Suppressor macrophage treated with lipopolysaccharide for 1 hour (primary cell): Measurements from ENCODE around the gene PNMA5.
"Not testable (repeated sequence)": the region's sequence is repeated elsewhere in the genome, so short reads cannot be mapped to it uniquely, and the experiment has no call there.

Source experiments
- DNase-seq, 3 donors: peaks; one replicate each; pipeline ENCODE4 v3.0.0-alpha.2; 2020 to 2022

Gene PNMA5

DNA sequence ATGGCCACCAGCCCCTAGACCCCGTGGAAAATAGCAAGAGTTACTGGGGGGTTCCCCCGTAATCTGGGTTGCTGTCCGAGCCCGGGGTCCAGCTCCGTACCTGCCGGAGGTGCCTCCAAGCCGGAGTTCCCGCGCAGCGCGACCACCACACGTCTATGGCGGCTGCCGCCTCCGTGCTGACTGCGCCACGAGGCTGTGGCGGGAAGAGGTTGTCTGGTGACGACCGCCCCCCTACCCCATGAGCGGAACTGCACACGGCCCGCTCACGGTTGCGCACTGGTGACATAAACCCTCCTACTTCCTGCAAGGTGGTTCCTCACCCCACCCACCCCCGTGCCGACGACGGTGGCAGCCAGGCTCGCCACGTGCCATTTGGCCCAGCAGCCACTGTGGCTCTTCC lies at the start of gene PNMA5:
Gene PNMA5 (minus strand): TSS at position 184 of the 400 bp plus-strand sequence. CDS start 2,518 bp downstream, outside the sequence.
- DNase-seq = no peak

DNA sequence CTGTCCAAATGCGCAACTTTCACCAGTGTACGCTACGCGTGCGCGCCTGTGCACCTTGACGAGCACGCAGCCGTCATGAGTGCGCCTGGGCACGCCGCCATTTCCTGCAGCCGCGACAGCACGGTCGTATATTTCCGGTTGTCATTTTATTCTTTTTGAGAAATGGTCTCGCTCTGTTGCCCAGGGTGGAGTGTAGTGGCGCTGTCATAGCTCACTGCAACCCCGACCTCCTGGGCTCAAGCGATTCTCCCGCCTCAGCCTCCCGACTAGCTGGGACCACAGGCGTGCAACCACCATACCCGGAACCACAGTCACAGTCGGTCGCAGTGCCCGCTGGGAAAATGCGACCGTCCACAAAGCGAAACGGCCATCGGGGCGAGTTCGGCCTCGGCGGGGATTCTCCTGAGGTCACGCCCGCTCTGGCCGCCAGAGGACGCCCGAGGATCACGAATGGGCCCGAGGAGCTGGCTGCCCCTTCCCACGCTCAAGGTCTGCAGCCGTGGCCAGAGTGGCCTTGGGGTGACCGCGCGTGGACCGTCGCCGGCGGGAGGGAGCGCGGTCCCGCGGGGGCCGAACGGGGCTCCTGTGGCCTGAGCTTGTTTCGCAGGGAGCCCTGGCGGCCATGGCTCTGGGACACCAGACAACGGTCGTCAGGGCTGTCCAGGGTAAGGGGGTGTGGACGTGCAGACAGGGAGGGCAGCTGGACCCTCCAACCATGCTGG lies 38.6 kb upstream of the PNMA5 start:
- DNase-seq = peak; percentile 78 to 86 (median 84)

DNA sequence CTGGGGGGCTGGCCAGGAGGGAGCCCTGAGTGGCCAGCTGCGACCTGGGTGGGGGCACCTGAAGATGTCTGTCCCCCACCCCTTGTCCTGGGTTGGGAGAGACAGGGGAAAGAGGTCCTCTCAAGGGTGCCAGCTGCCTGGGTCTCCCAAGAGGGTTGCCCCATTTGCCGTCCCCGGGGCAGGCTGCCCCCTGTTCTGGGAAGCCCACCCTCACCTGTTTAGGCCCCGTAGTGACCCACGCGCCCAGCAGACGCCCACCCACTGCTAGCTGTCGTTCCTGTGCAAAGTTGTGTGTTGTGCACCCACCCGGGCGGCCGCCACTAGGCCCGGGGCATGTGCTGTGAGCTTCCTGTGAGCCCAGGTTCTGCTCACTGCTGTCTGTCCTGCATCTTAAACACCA lies 36.9 kb upstream of the PNMA5 start:
- DNase-seq = no peak

DNA sequence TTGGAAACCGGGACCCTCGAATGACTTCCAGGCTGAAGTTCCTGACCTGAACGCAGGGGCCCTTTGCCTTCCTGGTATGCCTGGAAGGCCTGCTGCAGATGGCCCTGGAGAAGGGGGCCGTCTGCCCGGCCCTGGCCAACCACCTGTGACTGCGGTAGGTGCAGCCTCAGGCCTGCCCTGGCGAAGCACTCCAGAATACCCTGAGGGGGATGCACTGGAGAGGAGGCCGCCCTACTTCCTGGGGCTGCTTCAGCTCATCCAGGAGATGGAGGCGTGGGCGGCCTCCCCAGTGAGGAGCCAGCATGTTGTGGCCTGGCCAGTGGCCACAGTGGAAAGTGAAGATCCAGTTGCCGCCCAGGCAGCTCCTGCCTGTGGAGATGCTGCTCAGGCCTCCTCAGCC lies 36.0 kb upstream of the PNMA5 start:
- no peak for DNase-seq

DNA sequence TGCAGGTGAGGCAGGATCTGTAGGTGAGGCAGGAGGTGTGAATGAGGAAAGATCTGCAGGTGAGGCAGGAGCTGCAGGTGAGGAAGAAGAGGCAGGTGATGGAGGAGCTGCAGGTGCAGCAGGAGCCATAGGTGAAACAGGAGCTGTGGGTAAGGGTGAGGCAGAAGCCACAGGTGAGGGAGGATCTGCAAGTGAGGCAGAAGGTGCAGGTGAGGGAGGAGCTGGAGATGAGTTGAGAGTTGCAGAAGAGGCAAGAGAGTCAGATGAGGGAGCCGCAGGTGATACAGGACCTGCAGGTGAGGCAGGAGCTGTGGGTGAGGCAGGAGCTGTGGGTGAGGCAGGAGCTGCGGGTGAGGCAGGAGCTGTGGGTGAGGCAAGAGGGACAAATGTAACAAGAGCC lies 35.2 kb upstream of the PNMA5 start:
- DNase-seq = no peak

DNA sequence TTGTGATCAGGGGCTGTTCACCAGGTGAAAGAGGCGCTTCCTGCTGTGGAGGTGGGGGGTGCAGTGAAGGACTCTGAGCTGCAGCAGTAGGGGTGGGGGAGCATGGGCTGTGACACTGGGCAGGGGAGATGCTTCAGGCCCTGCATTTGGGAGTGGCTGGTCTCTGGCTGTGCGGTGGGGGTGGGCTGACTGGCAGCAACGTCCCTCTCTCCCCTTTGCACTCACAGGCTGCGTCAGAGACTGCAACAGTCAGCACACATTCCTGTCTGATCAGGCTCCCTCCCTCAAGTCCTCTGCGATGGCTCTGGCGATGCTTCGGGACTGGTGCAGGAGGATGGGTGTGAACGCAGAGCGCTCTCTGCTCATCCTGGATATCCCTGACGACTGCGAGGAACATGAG lies 34.6 kb upstream of the PNMA5 start:
- not testable (repeated sequence) for DNase-seq

DNA sequence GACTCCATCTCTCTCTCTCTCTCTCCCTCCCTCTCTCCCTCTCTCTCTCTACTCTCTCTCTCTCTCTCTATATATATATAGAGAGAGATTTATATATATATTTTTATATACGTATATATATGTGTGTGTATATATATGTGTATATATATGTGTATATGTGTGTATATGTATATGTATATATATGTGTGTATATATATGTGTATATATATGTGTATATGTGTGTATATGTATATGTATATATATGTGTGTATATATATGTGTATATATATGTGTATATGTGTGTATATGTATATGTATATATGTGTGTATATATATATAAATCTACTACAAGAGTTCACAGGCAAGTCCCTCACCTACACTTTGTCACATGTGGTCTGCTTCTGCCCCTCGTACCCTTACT lies 32.6 kb upstream of the PNMA5 start:
- not testable (repeated sequence) for DNase-seq

DNA sequence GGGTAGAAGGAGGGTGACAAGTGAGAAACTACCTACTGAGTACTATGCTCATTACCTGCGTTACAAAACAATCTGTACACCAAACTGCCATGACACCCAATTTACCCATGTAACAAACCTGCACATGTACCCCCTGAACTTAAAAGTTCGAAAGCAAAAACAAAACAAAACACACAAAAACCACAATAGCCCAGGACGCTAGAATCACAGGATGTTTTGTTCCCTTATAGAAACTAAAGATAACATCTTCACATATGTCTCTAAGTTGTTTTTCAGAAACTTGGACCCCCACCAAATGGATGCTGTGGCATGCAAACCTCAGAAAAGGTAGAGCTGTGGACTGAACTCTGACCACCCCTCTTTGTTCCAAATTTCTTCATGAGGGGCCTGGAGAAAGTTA lies 25.2 kb upstream of the PNMA5 start:
- no peak for DNase-seq

DNA sequence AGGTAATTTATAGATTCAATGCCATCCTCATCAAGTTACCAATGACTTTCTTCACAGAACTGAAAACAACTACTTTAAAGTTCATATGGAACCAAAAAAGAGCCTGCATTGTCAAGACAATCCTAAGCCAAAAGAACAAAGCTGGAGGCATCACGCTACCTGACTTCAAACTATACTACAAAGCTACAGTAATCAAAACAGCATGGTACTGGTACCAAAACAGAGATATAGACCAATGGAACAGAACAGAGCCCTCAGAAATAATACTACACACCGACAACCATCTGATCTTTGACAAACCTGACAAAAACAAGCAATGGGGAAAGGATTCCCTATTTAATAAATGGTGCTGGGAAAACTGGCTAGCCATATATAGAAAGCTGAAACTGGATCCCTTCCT lies 23.3 kb upstream of the PNMA5 start:
- DNase-seq = not testable (repeated sequence)

DNA sequence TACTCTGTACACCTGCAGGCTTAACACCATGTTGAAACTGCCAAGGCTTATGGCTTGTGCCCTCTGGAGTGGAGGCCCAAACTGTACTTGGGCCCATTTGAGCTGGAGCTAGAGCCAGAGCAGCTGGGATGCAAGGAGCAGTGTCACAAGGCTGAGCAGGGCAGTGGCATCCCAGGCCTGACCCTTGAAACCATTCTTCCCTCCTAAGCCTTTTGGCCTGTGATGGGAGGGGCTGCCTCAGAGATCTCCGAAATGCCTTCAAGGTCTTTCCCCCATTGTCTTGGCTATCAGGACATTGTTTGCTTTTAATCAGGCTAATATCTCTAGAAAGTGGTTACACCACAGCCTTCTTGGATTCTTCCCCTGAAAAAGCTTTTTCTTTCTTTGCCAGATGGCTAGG lies 10.9 kb upstream of the PNMA5 start:
- DNase-seq = no peak

DNA sequence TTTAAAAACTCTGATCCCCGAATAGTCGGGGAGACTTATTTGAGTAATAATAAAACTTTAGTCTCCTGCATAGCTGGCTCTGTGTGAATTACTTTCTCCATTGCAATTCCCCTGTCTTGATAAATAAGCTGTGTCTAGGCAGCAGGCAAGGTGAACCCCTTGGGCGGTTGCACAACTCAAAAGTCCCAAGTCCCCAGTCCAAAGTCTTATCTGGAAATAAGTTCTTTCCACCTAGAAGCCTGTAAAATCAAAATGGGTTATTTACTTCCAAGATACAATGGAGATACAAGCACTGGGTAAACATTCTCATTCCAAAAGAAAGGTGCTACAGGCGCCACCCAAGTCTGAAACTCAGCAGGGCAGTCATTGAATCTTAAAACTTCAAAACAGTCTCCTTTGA lies 10.1 kb upstream of the PNMA5 start:
- DNase-seq = no peak

DNA sequence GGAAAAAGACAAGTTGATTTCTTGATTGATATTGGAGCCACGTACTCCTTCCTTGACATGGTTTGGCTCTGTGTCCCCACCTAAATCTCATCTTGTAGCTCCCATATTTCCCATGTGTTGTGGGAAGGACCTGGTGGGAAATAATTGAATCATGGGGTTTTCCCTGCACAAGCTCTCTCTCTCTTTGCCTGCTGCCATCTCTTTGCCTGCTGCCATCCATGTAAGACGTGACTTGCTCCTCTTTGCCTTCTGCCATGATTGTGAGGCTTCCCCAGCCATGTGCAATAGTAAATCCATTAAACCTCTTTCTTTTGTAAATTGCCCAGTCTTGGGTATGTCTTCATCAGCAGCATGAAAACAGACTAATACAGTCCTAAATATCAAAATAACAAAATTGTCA lies 8.3 kb upstream of the PNMA5 start:
- not testable (repeated sequence) for DNase-seq

DNA sequence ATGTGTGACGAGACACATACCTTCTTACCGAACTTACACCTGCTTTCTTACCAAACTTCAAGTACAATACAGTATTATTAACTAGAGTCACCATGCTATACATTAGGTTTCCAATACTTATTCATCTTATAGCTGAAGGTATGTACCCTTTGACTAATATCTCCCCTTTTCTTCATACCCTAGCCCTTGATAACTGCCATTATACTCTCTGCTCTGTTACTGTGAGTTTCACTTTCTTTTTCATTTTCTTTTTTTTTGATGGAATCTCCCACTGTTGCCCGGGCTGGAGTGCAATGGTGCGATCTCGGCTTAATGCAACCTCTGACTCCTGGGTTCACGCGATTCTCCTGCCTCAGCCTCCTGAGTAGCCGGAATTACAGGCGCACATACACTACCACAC lies 3.4 kb upstream of the PNMA5 start:
- DNase-seq = no peak

DNA sequence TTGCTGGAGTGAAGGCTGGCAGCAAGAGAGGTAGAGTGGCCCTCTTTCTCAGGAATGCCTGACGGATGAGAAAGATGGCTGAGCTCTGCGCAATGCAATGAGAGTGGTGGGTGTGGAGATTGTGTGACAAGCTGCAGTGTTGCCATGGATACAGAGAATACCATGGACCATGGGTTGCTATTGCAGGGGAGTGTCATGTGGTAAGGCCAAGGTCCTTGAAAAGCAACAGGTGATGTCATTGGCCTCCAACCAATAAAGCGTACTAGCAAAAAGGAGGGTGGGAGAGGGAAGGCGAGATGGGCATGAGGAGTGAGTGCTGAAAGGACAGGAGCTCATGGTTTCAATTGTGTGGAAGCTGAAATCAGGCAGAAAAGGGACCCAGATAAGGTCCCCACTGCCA lies 1.8 kb downstream of the PNMA5 start:
- no peak for DNase-seq

DNA sequence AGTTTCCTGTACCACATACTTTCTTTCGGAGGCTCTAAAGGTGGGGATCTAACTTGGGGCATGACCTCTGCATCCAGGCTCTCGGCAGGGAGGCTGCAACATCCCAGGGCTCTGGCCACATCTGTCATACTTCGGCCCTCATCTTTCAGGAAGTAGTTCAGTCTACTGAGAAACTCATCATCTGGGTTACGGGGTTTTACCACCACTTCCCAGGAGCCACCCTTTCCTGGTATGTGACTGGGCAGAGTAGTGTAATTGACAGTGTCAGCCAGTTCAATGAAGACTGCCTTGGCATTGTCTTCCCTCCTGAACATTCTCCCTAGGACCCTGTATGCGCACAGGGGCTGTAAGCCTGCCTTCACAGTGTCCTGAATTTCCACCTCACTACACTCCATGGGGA lies 2.8 kb downstream of the PNMA5 start:
- peak; percentile 35 to 36 (median 36) for DNase-seq

DNA sequence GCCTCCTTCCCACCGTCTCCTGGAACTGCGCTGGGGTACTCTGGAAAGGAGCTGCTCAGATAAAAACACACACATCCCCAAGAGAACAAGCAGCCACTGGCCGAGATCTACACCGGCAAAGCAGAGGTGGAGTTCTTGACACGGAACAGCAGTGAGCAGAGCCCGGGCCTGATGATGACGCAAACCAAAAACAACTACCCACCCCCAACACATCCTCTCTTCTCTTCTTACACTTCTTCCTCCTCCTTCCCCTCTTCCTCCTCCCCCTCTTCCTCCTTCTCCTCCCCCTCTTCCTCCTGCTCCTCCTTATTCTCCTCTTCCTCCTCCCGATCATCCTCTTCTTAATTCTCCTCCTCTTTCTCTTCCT lies 4.6 kb downstream of the PNMA5 start:
- peak in 2 of 3 donors; percentile 10 to 20 for DNase-seq

DNA sequence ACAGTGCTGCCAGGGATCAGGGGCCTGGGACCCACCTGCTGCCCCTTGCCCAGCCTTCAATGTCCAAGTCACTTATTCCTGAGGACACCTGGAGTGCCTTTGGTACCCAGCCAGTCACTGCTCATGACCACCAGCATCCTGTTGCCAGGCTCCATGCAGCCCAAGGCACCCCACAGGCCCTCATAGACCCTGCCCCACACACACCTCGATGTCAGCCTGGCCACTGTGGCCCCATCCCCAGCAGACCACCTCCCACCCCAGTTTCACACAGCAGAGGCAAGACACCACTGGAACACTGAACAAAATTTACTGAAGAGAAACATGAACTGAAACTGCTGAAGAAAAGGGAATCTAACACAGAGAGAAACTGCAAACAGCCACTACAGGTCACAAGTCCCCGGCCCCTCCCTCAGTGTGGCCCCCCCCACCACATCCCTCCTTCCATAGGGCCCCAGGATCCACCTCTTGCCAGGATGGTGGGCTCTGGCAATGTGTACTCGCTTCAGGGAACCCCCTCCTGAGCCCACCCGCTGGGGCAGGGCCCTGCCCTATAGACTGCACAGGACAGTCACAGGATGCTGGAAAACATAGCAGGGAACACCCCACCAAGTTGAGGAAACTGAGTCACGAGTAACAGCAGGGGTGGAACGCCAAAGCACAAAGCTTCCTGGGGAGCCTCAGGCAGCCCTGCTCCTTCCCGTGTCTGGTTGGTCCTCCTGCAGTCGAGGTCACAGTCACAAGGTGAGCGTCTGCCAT lies 5.2 kb downstream of the PNMA5 start:
- peak in 2 of 3 donors; percentile 4 to 7 for DNase-seq

DNA sequence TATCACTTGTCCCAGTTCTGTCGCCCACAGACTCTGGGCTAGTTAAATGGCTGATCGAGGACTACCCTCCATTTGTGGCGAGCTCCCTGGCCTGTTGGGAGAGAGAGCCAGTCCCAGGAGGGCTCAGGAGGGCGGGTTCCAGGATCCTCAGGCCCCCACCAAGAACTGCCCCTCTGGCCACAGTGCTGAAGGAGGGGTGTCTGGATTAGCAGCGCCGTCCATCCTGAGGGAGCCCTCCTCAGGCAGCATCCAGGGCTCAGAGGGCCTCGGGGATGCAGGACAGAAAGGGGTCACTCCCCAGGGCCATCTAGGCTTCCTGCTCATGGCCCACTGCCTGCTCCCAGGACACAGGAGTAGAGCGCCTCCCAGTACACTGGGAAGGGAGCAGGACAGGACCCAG lies 6.1 kb downstream of the PNMA5 start:
- DNase-seq = no peak

DNA sequence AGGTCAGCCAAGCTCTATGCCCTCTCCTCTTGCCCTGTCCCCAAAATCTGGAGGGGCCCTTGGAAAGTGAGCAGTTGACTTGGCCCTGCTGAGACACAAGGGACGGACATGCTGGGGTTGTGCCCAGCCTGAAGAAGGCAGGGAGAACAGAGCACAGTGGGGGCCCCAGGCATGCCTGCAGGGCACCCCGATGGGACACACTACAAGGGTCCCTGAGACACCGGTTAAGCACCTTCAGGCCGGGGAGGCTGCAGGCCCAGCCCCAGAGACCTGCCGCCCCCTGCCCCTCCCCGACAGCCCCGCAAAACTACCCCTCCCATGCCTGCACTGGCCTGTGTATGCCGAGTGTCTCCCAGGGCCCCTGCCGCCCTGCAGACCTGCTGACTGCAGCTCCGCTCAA lies 6.8 kb downstream of the PNMA5 start:
- DNase-seq = not testable (repeated sequence)

DNA sequence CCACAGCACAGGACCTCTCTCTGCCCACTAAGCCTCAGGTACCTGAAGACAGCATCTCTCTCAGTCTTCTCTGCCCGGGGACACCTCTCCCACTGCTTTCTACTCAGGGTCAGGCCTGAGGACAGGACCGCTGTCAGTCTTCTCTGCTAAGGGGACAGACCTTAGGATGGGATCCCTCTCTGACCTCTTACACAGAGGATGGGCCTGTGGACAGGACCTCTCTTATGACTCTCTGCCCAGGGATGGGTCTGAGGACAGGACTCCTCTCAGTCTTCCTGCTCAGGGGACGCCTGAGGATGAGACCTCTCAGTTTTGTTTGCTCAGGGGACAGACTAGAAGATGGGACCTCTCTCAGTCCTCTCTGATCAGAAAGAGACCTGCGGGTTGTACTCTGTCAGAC lies 8.5 kb downstream of the PNMA5 start:
- DNase-seq = not testable (repeated sequence)

DNA sequence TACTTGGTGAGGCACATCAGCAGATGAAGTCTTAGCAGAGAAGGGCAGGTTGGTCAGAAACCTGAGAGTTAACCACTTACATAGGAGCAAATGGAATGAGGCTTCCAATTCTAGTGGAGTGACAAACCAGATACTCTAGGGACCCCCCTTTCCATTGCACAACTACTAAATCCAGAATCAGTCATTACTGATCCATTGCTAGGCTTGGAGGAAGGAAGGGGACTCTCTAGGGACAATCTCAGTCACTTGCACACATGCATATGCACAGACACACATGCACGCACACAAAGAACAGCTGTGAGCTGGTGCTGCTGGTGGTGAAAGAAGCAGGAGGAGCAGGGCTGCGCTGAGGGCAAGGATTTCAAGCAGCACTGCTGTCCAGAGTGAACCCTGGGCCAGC lies 25.7 kb downstream of the PNMA5 start:
- no peak for DNase-seq

DNA sequence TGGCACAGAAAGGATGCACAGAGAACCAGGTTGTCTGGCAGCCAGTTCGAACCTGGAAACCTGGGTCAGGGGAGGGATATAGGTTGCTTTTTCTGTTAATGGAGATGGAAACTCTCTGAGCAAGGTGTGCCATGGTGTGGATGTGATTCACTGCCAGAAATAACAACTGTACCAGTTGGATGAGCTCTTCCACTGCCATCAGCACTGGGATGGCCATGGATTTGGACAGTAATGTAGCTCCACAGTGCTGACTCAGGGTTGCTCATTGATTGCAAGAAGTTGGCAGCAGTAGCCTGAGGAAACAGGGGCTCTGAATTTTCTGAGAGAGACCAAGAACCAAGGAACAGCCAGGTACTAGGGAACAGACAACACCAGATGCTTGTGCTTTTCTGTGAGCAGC lies 33.8 kb downstream of the PNMA5 start:
- DNase-seq = no peak

DNA sequence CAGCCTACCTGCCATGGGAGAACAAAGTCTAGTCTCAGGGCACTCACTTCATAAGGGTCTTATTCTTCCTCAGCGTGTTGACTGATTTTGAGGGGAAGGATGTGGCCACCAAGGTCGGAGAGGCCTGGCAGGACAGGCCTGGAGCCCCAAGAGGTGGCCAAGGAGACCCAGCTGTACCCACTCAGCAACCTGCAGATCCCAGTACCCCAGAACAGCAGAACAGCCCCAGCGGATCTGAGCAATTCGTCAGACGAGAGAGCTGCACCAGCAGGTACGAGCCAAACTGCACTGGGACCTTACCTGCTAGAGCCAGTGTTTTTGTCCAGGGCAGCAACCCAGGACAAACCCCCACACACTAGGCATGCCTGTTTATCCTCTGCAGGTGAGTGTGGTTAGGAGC lies 34.3 kb downstream of the PNMA5 start:
- no peak for DNase-seq
